AG09319 (cell line): ENCODE measurements around the gene RBM39.
"Not testable (repeated sequence)": the region's sequence is repeated elsewhere in the genome, so short reads cannot be mapped to it uniquely, and the experiment has no call there.

Source experiments
- DNase-seq: peaks from one replicate; pipeline ENCODE4 v3.0.0-alpha.2; 2010; ENCODE audit warnings: low read depth; ENCODE audit errors: extremely low read depth
- CTCF ChIP-seq: IDR thresholded peaks from 2 replicates; pipeline ENCODE4 v1.5.1; 2011; ENCODE audit warnings: low read depth, mild to moderate bottlenecking, inconsistent platforms, low read length, moderate library complexity

Gene RBM39

GRCh38 chr20:35698298-35699126 lies 43.5 kb downstream of the RBM39 start:
- no peak for TF ChIP-seq CTCF
- DNase-seq = no peak

- TF ChIP-seq CTCF = no peak
- DNase-seq = no peak
Observed at GRCh38 chr20:35697696-35698297, 44.3 kb downstream of the RBM39 start.

- no peak for TF ChIP-seq CTCF
- no peak for DNase-seq
Observed at GRCh38 chr20:35695978-35696377, 46.1 kb downstream of the RBM39 start.

GRCh38 chr20:35695245-35695749 lies 46.8 kb downstream of the RBM39 start:
- TF ChIP-seq CTCF = no peak
- DNase-seq = no peak

GRCh38 chr20:35690265-35690664 lies 51.8 kb downstream of the RBM39 start:
- no peak for TF ChIP-seq CTCF
- DNase-seq = no peak

- DNase-seq = not testable (repeated sequence)
Observed at GRCh38 chr20:35686872-35687271, 55.2 kb downstream of the RBM39 start.

- DNase-seq = not testable (repeated sequence)
Observed at GRCh38 chr20:35685368-35685767, 56.7 kb downstream of the RBM39 start.

- TF ChIP-seq CTCF = no peak
- no peak for DNase-seq
Observed at GRCh38 chr20:35681960-35682359, 60.1 kb downstream of the RBM39 start.
